OCI-LY7 (cell line): ENCODE data around the gene APOA1.

ENCODE experiments used
- CTCF ChIP-seq: fragments of 200-600 bp; sonication (generic); conservative IDR thresholded peaks from 2 replicates; pipeline ENCODE4 v1.5.1; 2014; ENCODE audit warnings: mild to moderate bottlenecking, antibody characterized with exemption, low read length, moderate library complexity, mixed read lengths
- EZH2phosphoT487 ChIP-seq: fragments of 200-600 bp; sonication (generic); IDR thresholded peaks from 2 replicates; pipeline ENCODE4 v1.6.1; 2018; ENCODE audit warnings: low read depth, borderline replicate concordance, mild to moderate bottlenecking, mixed run types, antibody characterized with exemption, low read length, moderate library complexity, mixed read lengths

GRCh38 chr11:116862951-116863350, 25.5 kb upstream of the APOA1 start:
- TF ChIP-seq CTCF (no peak), EZH2phosphoT487 (no peak)
